HG02642 (cell line): Measurements from ENCODE around the gene ALOX15.
"Not testable (repeated sequence)": the region's sequence is repeated elsewhere in the genome, so short reads cannot be mapped to it uniquely, and the experiment has no call there.

Source experiments
- ATAC-seq: cut with Tn5 transposase; IDR thresholded peaks from one replicate; pipeline ENCODE4 v1.9.1; 2021; ENCODE audit warnings: mild to moderate bottlenecking; ENCODE audit not compliant: unreplicated experiment, poor library complexity

The ALOX15 gene

GRCh38 chr17:4641297-4642195 is at the start of gene ALOX15:
TSS of gene ALOX15 (minus strand) at chr17:4641678. CDS start at chr17:4641651, 27 bp downstream.
- ATAC-seq = no peak

GRCh38 chr17:4690745-4691144 is 49.3 kb upstream of the ALOX15 start:
- no peak for ATAC-seq

- not testable (repeated sequence) for ATAC-seq
Observed at GRCh38 chr17:4689872-4690271, 48.4 kb upstream of the ALOX15 start.

- ATAC-seq = not testable (repeated sequence)
Observed at GRCh38 chr17:4683739-4684138, 42.3 kb upstream of the ALOX15 start.

GRCh38 chr17:4679658-4680057 is 38.2 kb upstream of the ALOX15 start:
- no peak for ATAC-seq

- ATAC-seq = no peak
Observed at GRCh38 chr17:4678448-4679026, 37.1 kb upstream of the ALOX15 start.

GRCh38 chr17:4676791-4677190 is 35.3 kb upstream of the ALOX15 start:
- no peak for ATAC-seq

GRCh38 chr17:4675791-4676190 is 34.3 kb upstream of the ALOX15 start:
- ATAC-seq = no peak

- no peak for ATAC-seq
Observed at GRCh38 chr17:4674685-4674998, 33.2 kb upstream of the ALOX15 start.

- no peak for ATAC-seq
Observed at GRCh38 chr17:4673986-4674684, 32.7 kb upstream of the ALOX15 start.

GRCh38 chr17:4673169-4673568 is 31.7 kb upstream of the ALOX15 start:
- ATAC-seq = no peak

- no peak for ATAC-seq
Observed at GRCh38 chr17:4672751-4673150, 31.3 kb upstream of the ALOX15 start.

- ATAC-seq = no peak
Observed at GRCh38 chr17:4672055-4672630, 30.7 kb upstream of the ALOX15 start.

- no peak for ATAC-seq
Observed at GRCh38 chr17:4667166-4667565, 25.7 kb upstream of the ALOX15 start.

- no peak for ATAC-seq
Observed at GRCh38 chr17:4666296-4666695, 24.8 kb upstream of the ALOX15 start.

- no peak for ATAC-seq
Observed at GRCh38 chr17:4665027-4665426, 23.5 kb upstream of the ALOX15 start.

GRCh38 chr17:4664230-4664629 is 22.8 kb upstream of the ALOX15 start:
- no peak for ATAC-seq

- no peak for ATAC-seq
Observed at GRCh38 chr17:4663711-4664110, 22.2 kb upstream of the ALOX15 start.

GRCh38 chr17:4658478-4659305 is 17.2 kb upstream of the ALOX15 start:
- ATAC-seq = no peak

GRCh38 chr17:4657678-4658077 is 16.2 kb upstream of the ALOX15 start:
- no peak for ATAC-seq
